ENCODE results near the gene CHMP2A.
"Not testable (repeated sequence)": the region's sequence is repeated elsewhere in the genome, so short reads cannot be mapped to it uniquely, and the experiment has no call there.

Gene CHMP2A

GRCh38 chr19:58553799-58554493 lies 959 bp downstream of the CHMP2A start:
- no peak for DNase-seq

DNA sequence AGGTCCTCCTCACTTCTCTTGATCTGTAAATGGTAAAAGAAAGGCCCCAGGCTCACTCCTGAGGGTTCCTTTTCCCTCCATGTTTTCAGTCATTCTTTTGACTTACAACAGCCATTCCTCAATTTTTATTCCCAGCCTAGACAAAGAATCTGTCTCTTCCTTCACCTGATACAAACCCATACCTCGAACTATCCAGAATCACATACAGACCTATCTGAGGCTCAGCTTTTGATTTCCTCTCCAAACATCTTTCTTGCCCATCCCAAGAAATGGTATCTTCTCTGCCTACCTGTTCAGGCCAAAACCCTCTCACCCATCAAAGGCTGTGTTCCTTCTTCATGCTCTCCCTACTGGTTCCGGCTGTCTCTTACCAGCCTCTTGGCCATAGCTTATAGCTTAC lies 2.2 kb downstream of the CHMP2A start:
- no peak for DNase-seq

DNA sequence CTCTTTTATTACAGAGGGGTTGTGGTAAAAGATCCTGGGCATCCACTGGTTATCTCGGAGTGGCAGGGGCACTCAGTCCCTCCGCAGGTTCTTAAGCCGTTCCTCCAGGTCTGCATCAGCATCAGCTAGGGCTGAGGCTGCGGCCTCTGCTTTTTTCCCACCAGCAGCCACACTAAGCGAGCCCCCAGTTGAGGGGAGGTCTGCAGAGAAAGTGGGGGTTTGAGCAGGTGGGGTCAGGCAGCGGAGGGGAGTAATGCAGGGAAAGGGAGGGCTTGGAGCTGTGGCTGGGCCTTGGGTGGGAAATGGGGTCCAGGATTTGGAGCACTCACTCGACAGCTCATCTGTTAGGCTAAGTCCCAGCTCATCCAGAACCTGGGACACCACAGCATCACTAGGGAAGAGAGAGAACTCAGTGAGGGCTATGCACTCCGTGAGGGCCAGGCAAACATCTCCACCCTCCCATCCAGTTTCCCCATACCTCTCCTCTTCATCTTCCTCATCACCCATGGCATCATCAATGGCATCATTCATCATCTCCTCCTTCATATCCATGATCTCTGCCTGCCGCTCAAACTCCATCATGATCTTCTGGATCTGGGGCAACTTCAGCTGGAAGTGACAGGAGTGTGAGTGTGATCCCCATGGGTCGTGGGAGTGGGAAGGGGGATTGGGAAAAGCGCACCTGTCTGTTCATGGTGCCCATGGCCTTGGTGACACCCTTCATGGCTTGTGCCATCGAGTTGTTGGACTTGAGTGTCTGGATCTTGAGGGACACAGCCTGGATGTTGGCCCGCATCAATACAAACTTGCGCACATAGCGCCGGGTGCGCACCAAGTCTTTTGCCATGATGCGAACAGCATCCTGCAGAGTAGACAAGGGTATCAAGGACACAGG lies 3.1 kb downstream of the CHMP2A start:
- DNase-seq = no peak

DNA sequence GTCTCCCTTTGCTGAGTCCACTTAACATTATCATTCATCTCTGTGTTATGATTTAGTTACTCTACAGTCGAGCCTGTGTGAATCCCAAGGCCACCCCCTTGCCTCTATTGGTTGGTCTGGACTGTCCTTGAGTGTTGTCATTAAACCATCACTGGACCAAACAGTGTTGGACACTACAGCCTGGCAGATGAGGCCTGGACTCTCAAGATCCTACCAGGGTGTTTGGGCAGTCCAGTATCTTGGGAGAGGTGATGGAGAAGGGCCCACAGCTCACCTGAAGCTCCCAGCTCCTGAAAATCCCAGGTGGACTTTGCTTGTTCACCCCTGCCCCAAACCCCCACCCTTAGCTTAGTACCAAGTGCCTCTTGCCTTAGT lies 3.8 kb downstream of the CHMP2A start:
- DNase-seq = no peak

DNA sequence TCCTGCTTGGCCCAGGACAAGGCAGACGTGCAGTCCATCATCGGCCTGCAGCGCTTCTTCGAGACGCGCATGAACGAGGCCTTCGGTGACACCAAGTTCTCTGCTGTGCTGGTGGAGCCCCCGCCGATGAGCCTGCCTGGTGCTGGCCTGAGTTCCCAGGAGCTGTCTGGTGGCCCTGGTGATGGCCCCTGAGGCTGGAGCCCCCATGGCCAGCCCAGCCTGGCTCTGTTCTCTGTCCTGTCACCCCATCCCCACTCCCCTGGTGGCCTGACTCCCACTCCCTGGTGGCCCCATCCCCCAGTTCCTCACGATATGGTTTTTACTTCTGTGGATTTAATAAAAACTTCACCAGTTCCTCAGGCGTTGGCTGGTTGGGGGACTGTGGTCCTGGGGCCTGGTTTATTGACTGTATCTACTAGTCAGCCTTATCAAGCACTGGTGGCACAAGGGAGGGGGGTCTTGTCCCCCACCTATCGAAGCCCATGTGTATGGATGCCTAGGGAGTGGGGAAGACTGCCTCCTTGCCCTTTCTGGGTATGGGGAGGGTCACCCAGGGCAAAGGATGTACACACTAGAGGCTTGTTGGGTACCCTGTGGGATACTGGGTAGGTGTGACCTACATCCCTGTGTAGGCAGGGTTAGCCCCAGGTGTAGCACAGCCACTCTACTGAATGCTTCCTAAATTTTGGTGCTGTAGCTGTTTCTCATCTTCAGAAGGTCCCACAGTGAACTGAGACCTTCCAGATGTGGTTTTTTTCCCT lies 4.4 kb downstream of the CHMP2A start:
- no peak for DNase-seq

- no peak for DNase-seq
These were observed 5.1 kb downstream of the CHMP2A start for GRCh38 chr19:58549664-58550361.

DNA sequence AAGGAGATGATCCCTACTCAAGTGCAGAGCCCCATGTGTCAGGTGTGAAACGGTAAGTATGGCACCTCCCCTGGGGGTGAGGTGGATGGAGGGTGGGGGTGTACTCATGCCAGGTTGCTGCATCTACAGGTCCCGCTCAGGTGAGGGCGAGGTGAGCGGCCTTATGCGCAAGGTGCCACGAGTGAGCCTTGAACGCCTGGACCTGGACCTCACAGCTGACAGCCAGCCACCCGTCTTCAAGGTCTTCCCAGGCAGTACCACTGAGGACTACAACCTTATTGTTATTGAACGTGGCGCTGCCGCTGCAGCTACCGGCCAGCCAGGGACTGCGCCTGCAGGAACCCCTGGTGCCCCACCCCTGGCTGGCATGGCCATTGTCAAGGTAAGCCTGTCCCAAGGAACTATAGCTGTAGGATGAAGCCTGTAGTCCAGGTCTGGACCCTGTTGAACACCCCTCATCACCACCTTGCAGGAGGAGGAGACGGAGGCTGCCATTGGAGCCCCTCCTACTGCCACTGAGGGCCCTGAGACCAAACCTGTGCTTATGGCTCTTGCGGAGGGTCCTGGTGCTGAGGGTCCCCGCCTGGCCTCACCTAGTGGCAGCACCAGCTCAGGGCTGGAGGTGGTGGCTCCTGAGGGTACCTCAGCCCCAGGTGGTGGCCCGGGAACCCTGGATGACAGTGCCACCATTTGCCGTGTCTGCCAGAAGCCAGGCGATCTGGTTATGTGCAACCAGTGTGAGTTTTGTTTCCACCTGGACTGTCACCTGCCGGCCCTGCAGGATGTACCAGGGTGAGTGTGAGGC lies 5.8 kb downstream of the CHMP2A start:
- DNase-seq = no peak

- no peak for DNase-seq
These were observed 7.3 kb downstream of the CHMP2A start for GRCh38 chr19:58547323-58548312.

- DNase-seq = no peak
These were observed 8.8 kb downstream of the CHMP2A start for GRCh38 chr19:58546019-58546530.

DNA sequence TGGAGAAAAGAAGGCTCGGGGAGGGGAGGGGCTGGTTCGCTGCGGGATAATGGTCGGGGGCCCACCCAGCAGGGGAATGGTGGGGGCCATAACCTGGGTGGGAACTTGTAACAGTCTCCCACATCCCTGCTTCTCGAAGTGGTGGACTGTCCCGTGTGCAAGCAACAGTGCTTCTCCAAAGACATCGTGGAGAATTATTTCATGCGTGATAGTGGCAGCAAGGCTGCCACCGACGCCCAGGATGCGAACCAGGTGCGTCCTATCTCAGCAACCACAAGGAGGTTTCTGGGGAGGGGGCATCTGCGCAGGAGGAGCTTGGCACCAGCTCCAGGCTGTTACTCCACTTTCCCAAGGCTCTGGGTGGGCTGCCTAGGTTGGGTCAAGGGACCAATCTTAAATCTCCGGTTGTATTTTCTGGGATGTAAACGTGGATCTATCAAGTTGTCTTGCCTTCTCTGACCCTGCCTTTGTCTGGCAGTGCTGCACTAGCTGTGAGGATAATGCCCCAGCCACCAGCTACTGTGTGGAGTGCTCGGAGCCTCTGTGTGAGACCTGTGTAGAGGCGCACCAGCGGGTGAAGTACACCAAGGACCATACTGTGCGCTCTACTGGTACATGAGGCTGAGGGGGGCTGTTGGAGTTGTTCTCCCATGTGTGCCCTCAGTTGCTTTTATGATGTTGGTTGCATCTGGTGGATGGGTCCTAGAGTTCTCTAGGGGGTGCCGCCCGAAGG lies 9.5 kb downstream of the CHMP2A start:
- DNase-seq = no peak

DNA sequence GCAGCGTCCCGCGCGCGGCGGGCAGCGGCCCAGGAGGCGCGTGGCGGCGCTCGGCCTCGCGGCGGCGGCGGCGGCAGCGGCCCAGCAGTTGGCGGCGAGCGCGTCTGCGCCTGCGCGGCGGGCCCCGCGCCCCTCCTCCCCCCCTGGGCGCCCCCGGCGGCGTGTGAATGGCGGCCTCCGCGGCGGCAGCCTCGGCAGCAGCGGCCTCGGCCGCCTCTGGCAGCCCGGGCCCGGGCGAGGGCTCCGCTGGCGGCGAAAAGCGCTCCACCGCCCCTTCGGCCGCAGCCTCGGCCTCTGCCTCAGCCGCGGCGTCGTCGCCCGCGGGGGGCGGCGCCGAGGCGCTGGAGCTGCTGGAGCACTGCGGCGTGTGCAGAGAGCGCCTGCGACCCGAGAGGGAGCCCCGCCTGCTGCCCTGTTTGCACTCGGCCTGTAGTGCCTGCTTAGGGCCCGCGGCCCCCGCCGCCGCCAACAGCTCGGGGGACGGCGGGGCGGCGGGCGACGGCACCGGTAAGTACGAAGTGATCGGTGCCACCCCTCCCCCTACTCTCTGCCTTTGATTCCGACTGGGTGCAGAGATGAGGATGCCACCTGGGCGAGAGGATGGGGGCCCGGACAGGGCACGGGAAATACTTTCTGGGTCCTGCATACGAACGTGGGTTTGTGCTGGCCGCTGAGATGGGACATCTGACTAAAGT lies 10.2 kb downstream of the CHMP2A start:
- DNase-seq = peak; percentile 80

DNA sequence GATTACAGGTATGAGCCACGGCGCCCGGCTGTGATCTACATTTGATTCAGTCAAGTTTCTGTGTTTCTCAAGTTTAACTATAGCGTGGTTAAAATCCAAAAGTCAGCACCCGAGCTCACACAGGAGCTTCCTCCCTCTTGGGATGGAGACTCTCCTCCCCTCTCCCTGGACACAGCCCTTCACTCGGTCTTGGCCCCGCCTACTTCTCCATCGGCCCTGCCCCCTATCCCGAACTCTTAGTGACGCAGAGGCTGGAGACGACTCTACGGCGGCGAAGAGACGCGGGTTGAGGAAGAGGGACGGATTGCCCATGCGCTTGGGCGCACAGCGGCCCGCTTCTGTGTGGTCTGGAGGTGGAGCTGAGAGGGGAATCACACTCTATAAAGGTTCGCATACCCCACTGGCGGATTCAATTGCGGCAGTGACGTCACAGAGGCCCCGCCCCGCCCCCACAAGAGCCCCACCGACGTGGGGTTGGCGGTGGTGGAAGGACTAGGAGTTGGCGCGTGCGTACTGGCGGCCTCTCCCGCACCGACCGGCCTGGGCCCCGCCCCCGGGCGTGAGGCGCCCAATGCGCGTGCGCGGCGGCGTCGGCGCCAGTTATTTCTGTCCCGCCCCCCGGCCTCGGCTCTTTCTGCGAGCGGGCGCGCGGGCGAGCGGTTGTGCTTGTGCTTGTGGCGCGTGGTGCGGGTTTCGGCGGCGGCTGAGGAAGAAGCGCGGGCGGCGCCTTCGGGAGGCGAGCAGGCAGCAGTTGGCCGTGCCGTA lies 10.9 kb downstream of the CHMP2A start, which contains the start of gene TRIM28:
Gene TRIM28, plus strand, starts transcription at position 239 of the 765 bp plus-strand sequence. CDS start 694 bp downstream, outside the sequence.
- DNase-seq = peak; percentile 100

GRCh38 chr19:58542641-58543372 lies 12.1 kb downstream of the CHMP2A start:
- not testable (repeated sequence) for DNase-seq

GRCh38 chr19:58539169-58539559 lies 15.7 kb downstream of the CHMP2A start:
- DNase-seq = not testable (repeated sequence)

- DNase-seq = no peak
These were observed 16.4 kb downstream of the CHMP2A start for GRCh38 chr19:58538257-58539168.

Data from activated CD4-positive, alpha-beta T cell treated with anti-CD3 and anti-CD28 coated beads, Interleukin-10, Interleukin-2, amounts not matched to agents 100 ng/mL and 50 ng/mL, durations not matched to agents 16 hours and 8 hours (primary cell).